GM21786 (cell line): ENCODE data around the gene NR2E3.
"Not testable (repeated sequence)": the region's sequence is repeated elsewhere in the genome, so short reads cannot be mapped to it uniquely, and the experiment has no call there.

Source experiments
- ATAC-seq: cut with Tn5 transposase; IDR thresholded peaks from one replicate; pipeline ENCODE4 v1.9.1; 2021; ENCODE audit not compliant: unreplicated experiment

Gene NR2E3

DNA sequence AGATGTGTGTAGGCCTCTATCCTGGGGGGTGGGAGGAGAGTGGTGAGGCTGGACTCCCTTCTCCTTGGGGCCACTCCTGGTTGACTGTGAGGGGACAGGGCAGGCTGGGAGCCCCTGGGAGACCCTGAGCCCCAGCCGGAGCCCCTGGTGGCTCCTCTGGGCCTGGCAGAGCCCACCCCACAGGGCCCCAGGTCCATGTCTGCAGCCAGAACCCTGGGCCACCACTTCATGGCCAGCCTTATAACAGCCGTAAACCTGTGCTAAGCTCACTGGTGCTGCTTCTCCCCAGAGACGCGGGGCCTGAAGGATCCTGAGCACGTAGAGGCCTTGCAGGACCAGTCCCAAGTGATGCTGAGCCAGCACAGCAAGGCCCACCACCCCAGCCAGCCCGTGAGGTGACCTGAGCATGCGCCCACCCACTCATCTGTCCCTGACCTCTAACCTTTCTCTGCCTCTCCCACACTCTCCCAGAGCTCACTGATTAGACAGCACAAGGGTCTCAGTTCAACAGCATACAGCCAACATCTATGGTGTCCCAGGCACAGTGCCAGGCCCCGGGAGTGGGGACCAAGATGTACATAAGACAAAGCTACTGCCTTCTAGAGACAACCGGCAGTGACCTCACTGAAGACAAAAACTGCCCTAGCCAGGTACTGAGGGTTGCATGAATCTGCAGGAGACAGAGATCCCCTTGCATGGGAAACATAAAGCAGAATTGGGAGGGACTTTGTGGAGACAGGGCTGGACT, 3.5 kb downstream of the NR2E3 start:
- ATAC-seq = no peak

DNA sequence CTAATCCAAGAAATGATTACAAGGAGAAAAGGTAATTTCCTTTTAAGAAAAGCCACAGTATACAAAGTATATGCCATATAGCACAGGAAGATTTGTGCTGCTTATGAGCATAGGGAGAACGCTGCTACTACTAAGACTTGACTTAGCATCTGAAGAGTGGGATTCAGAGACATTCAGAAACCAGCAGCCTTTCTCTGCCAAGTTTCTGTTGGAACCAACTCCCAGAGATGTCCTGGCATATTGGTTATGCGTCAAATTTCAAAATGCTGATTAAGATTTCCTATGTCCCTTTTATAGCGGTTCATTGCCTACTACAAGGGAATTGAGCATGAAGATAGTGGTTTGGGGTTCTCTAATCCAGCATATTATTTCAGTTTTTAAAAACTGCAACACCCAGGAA, 4.9 kb downstream of the NR2E3 start:
- ATAC-seq = no peak

DNA sequence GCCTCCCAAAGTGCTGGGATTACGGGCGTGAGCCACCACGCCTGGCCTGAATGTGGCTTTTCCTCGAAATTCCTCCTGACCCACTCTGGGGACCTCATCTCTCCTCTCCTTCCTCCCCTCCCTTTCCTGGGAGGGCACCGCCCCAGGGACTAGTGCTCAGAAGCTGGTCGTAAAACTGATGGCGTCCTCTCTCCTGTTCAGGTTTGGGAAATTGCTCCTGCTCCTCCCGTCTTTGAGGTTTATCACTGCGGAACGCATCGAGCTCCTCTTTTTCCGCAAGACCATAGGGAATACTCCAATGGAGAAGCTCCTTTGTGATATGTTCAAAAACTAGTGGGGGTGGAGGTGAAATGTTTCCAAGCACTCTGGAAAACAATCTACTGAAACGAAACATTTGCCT, 7.0 kb downstream of the NR2E3 start:
- no peak for ATAC-seq

DNA sequence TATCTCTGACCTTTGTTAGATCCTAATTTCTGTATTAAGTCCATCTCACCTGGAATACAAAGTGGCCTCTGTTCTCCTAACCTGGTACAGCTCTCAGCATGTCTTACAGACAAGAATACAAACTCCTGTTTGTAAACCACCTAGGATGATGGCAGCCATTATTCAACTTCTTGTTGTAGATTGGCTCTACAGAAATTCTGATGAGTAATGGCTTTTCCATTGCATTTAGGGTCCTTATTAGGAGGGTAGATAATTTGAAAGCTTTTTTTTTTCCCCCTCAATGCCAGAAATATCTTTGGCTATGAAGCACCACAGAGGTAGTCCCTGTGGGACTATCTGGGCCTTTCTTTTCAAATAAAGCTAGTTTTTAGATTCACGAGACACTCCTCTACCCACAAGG, 9.8 kb downstream of the NR2E3 start:
- ATAC-seq = no peak

DNA sequence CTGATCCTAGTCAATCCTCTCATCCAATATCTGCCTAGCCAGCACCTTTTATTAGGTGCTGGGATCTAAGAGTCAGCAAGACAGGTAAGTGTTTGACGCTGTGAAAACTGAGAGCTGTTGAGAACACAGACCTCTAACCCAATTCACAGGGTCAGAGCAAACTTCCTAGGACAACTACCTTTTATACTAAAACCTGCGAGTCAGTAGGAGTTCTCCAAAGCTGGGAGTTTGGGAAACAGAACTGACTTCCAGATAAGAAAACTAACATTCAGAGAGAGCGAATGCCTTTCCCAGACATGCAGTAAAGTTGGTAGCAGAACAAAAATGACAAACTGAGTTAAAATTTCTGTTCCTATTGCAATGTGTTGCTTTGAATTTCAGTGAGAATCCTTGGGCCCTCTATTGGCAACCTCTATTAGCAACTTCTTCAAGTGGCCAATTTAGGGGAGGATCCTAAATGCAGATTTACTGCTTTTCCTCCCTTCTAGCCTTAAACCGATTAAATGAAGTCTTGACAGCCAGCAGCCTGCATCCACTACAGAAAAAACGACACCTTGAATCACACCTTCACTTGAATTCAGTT, 11.3 kb downstream of the NR2E3 start:
- no peak for ATAC-seq

DNA sequence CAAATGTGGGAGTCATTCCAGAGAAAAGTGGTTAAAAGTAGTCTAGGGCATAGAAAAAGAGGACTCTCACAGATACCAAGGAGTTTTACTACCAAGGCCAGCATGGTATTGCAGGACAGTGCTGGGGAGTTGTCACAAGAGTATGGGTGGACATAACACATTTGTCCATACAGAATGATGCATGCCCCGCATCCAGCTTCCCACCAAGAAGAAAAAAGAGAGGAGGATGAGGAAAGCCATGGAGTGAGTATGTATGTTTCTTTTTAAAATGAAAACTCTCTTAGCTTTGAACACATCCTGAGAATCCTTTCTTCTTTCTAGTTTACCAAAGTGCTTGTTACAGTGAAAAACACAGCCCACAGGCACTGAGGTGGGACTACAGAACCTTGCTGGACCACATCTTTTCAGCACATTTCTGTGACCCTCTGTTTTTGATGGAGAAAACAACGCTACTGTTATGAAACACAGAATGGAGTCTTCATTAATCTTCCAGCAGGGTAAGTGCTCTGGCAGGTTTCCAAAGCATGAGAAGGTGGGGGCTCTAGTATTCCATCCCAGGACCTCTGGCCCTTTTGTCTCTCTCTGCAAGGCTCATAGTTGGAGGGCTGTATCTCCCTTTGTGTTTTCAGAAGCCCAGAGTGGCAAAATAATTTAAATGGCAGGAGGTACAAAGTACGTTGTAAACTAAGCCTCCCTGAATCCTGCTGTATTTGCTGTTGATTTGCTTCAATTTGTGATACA, 12.7 kb downstream of the NR2E3 start:
- ATAC-seq = no peak

DNA sequence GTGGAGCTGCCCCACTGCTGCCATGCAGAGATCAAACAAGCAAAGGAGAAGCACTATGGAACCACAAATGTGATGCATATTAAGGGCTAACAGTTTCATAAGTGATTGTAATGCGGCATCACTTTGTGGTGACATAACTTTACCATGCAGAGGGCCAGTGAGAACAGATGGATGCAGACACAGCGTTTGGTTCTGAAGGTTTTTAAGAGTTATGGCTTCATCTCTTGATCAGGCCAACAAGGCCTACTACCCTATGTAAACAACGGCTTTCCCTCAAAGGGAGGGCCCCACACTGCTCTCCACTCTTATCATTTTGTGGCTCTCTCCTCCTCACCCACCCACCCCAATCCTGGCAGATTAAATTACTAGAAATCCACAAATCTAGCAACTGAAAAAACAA, 13.4 kb downstream of the NR2E3 start:
- ATAC-seq = no peak

DNA sequence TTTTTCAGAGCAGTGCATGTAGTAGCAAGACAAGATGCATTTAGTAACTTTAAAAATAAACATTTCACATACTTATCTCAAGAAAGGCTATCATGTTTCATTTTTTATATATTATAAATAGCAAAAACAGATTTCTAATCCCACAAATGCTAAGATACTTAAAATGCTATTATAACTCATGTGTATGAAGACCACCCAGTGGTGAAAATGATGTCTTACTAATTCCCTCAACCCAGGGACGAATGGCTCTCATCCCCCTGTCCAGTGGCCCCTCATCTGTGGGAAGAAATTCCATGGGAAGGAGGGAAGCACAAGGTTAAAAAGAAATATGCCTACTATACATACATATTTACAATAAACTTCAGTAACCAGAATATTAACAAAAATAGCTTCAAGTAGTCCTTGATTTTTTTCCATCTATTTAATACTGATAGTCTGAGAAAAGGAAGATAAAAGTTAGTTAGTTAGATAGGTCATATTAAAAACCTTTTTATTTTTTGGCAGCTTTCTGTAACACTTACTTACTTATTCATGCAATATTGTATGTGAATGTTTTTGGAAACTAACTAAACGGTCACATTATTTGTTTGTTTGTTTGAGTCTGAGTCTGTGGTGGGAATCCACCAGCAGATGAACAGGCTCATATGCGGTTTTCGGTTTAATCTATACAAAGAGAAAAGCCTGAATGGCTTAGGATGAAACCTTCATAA, 14.8 kb downstream of the NR2E3 start:
- no peak for ATAC-seq

DNA sequence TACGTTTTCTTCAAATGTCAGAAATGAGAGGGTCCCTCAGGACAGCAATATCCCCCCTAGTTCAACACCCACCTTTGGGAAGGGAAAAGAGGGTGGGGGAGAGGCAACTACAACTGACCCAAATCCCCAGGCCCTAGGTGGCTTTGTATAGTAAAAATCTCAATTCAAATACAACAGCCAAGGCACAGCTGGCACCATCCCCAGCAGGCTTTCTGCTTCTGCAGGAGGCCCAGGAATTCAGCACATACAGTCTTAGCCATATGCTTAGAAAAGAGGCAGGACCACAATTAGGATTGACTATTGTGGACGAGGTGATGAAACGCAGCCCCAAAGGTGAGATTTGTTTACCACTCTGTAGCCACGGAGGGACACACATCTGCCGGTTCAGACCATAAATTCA, 15.8 kb downstream of the NR2E3 start:
- ATAC-seq = no peak

DNA sequence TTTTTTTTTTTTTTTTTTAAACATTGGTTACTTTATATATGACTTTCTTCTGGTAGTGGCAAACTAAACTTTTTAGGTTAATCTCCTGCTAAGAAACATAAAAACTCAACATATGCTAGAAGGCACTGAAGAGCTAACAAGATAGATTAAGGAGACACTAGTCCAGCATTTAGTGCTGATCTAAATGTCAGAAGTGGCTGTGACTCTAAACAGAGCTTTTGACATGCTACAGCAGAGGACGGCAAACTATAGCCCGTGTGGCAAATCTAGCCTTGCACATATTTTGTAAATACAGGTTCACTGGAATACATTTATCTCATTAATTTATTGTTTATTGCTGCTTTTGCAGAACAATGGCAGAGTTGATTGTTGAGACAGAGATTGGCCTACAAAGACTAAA, 20.6 kb downstream of the NR2E3 start:
- ATAC-seq = no peak

DNA sequence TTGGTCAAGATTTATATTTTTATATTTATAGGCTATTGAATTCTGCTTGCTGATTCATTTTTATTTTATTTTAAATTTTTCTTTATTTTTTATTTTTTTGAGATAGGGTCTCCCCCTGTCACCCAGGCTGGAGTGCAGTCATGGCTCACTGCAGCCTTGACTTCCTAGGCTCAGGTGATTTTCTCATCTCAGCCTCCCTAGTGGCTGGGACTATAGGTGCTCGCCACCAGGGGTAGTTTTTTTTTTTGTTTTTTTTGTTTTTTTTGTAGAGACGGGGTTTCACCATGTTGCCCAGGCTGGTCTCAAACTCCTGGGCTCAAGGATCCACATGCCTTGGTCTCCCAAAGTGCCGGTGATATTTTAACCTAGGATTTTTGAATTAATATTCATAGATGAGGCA, 31.2 kb downstream of the NR2E3 start:
- no peak for ATAC-seq

DNA sequence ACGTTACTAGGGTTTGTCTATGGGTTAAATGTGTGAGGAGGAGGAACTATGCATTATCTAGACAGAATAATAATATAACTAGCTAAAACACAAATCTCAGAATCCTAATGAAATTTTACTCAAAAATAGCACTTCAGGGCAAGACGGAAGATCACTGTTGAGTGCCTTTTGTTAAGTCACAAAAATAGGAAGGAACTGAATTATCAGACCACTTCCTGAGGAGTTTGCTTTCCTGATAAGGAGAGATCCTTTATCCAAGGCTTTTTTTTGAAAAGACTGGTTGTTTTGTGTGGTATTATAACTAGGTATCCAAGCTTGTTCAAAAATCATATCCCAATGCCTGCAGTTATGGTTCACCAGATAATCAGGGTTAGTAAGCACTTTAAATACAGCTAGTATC, 34.6 kb downstream of the NR2E3 start:
- ATAC-seq = no peak

DNA sequence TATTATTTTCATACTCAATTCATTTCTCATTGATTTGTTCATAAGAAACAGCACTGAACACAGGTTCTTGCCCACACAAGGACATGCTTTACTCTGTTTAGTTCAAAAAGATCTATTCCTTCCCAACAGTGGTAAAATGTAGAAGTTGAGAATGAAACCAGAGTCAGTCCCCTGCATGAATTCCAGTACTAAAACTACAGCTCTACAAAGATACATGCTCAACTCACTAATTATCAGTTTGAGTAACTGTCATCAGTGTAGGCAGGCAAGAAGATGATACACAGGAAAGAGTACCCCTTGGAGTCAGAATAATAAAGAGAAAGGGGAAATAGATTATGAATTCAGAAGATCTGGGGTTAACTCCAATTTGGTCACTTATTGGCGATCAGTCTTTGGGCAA, 43.2 kb downstream of the NR2E3 start:
- no peak for ATAC-seq

DNA sequence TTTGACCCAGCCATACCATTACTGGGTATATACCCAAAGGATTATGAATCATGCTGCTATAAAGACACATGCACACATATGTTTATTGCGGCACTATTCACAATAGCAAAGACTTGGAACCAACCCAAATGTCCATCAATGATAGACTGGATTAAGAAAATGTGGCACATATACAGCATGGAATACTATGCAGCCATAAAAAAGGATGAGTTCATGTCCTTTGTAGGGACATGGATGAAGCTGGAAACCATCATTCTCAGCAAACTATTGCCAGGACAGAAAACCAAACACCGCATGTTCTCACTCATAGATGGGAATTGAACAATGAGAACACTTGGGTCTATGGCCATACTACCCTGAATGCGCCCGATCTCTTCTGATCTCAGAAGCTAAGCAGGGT, 47.9 kb downstream of the NR2E3 start:
- not testable (repeated sequence) for ATAC-seq
